ENCODE measurements around the gene ERF.

ERF gene

GRCh38 chr19:42247640-42248199 lies 7.2 kb downstream of the ERF start:
- no peak for TF ChIP-seq CTCF (conservative IDR thresholded peaks at IDR 0.05; ENCODE audit: low read depth, low read length)
- no peak for DNase-seq (ENCODE audit: low read depth)
- H3K4me3 ChIP-seq (ENCODE audit: low read length) = no peak overlapping the region

GRCh38 chr19:42246922-42247639 lies 7.8 kb downstream of the ERF start:
- no peak for TF ChIP-seq CTCF (conservative IDR thresholded peaks at IDR 0.05; ENCODE audit: low read depth, low read length)
- H3K4me3 ChIP-seq (ENCODE audit: low read length) = no peak overlapping the region
- DNase-seq (ENCODE audit: low read depth) = no peak

GRCh38 chr19:42246143-42246921 lies 8.6 kb downstream of the ERF start:
- peak; percentile 74 for TF ChIP-seq CTCF (conservative IDR thresholded peaks at IDR 0.05; ENCODE audit: low read depth, low read length)
- H3K4me3 ChIP-seq (ENCODE audit: low read length) = no peak overlapping the region

GRCh38 chr19:42245231-42245630 lies 9.7 kb downstream of the ERF start:
- no peak for DNase-seq (ENCODE audit: low read depth)
- no peak for TF ChIP-seq CTCF (conservative IDR thresholded peaks at IDR 0.05; ENCODE audit: low read depth, low read length)
- no peak overlapping the region for H3K4me3 ChIP-seq (ENCODE audit: low read length)

More at GRCh38 chr19:42246143-42246921, 8.6 kb downstream of the ERF start:
- no peak for DNase-seq (ENCODE audit: low read depth)

- peak; percentile 82 for DNase-seq (ENCODE audit: low read depth)
- H3K4me3 ChIP-seq (ENCODE audit: low read length) = peak overlapping the region; percentile 80
- TF ChIP-seq CTCF (conservative IDR thresholded peaks at IDR 0.05; ENCODE audit: low read depth, low read length) = peak; percentile 66
Observed at GRCh38 chr19:42244347-42245220, 10.3 kb downstream of the ERF start.

- TF ChIP-seq CTCF (conservative IDR thresholded peaks at IDR 0.05; ENCODE audit: low read depth, low read length) = no peak
- H3K4me3 ChIP-seq (ENCODE audit: low read length) = peak within 1 kb of the TSS; percentile 85
- DNase-seq (ENCODE audit: low read depth) = peak; percentile 99
Observed at GRCh38 chr19:42242512-42243409, 12.2 kb downstream of the ERF start, which contains the start of gene GSK3A. GSK3A (minus strand) TSS chr19:42242602; CDS start chr19:42242465, 137 bp downstream.

Measured in retinal pigment epithelial cell (primary cell).